GM21423 (cell line): ENCODE measurements around the gene IL17B.

Experiments used
- ATAC-seq: cut with Tn5 transposase; IDR thresholded peaks from one replicate; pipeline ENCODE4 v1.9.1; 2021; ENCODE audit warnings: mild to moderate bottlenecking, moderate library complexity; ENCODE audit not compliant: unreplicated experiment

Gene IL17B

GRCh38 chr5:149326611-149327010 lies 52.5 kb downstream of the IL17B start:
- ATAC-seq, result no peak

GRCh38 chr5:149325894-149326293 lies 53.2 kb downstream of the IL17B start:
- ATAC-seq, result no peak

GRCh38 chr5:149325166-149325735 lies 53.8 kb downstream of the IL17B start:
- ATAC-seq, result no peak

GRCh38 chr5:149324641-149325040 lies 54.5 kb downstream of the IL17B start:
- ATAC-seq, result no peak
